Anterior cingulate cortex (tissue), 58 donors: ENCODE measurements around the gene PHF13.
"Not testable (repeated sequence)": the region's sequence is repeated elsewhere in the genome, so short reads cannot be mapped to it uniquely, and the experiment has no call there.

ENCODE experiments used
- DNase-seq, 58 donors: peaks; one replicate each; lab custom pipeline; 2025; lab: John Stamatoyannopoulos, UW

The PHF13 gene

GRCh38 chr1:6625584-6626149, 12.1 kb downstream of the PHF13 start:
- DNase-seq, result peak in 11 of 58 donors; percentile 23 to 49 (median 40)

GRCh38 chr1:6627031-6627430, 13.5 kb downstream of the PHF13 start:
- no peak for DNase-seq

- no peak for DNase-seq
Measured at GRCh38 chr1:6627841-6628545, 14.5 kb downstream of the PHF13 start.

- DNase-seq, result no peak
Measured at GRCh38 chr1:6628971-6629479, 15.5 kb downstream of the PHF13 start.

- DNase-seq, result no peak
Measured at GRCh38 chr1:6630027-6630426, 16.5 kb downstream of the PHF13 start.

GRCh38 chr1:6631058-6631457, 17.5 kb downstream of the PHF13 start:
- DNase-seq, result no peak

GRCh38 chr1:6632588-6633514, 19.3 kb downstream of the PHF13 start:
- no peak for DNase-seq

GRCh38 chr1:6634371-6635052, 21.0 kb downstream of the PHF13 start:
- DNase-seq, result peak in 14 of 58 donors; percentile 2 to 37 (median 16)

- no peak for DNase-seq
Measured at GRCh38 chr1:6635161-6635909, 21.8 kb downstream of the PHF13 start.

- DNase-seq, result no peak
Measured at GRCh38 chr1:6635910-6636760, 22.6 kb downstream of the PHF13 start.

GRCh38 chr1:6636778-6637177, 23.2 kb downstream of the PHF13 start:
- not testable (repeated sequence) for DNase-seq

GRCh38 chr1:6637770-6638169, 24.2 kb downstream of the PHF13 start:
- DNase-seq, result no peak

- peak in 54 of 58 donors; percentile 10 to 86 (median 68) for DNase-seq
Measured at GRCh38 chr1:6638226-6638625, 24.7 kb downstream of the PHF13 start.

GRCh38 chr1:6640867-6641266, 27.3 kb downstream of the PHF13 start:
- not testable (repeated sequence) for DNase-seq

- DNase-seq, result no peak
Measured at GRCh38 chr1:6645018-6645417, 31.5 kb downstream of the PHF13 start.

GRCh38 chr1:6646499-6647148, 33.1 kb downstream of the PHF13 start:
- DNase-seq, result peak in 11 of 58 donors; percentile 0 to 38 (median 14)

- no peak for DNase-seq
Measured at GRCh38 chr1:6648556-6648955, 35.0 kb downstream of the PHF13 start.

GRCh38 chr1:6651909-6652308, 38.4 kb downstream of the PHF13 start:
- DNase-seq, result peak in 3 of 58 donors; percentile 1 to 32 (median 15)
